Muscle layer of duodenum (tissue), 2 donors: ENCODE results near the gene CD59.

Experiments
- H3K27ac ChIP-seq: one replicate; pipeline ENCODE4 v1.7.0; 2013; ENCODE audit warnings: mild to moderate bottlenecking, low read length
- H3K27me3 ChIP-seq: one replicate; pipeline ENCODE4 v1.7.0; 2013; ENCODE audit warnings: low read depth, mild to moderate bottlenecking, control low read depth, low read length
- H3K36me3 ChIP-seq, 2 donors: one replicate each; pipeline ENCODE4 v1.7.0; 2013; ENCODE audit warnings: low read length in 2 of 2, control low read depth in 1 of 2, mild to moderate bottlenecking in 1 of 2; ENCODE audit not compliant: insufficient read depth in 2 of 2, control insufficient read depth in 1 of 2
- H3K4me1 ChIP-seq, 2 donors: one replicate each; pipeline ENCODE4 v1.7.0; 2013; ENCODE audit warnings: low read length in 2 of 2, mild to moderate bottlenecking in 2 of 2, control low read depth in 1 of 2, moderate library complexity in 1 of 2; ENCODE audit not compliant: insufficient read depth in 2 of 2, control insufficient read depth in 1 of 2
- H3K4me3 ChIP-seq, 2 donors: one replicate each; pipeline ENCODE4 v1.7.0; 2013; ENCODE audit warnings: low read length in 2 of 2, low read depth in 1 of 2, mild to moderate bottlenecking in 1 of 2
- H3K9me3 ChIP-seq, 2 donors: one replicate each; pipeline ENCODE4 v1.7.0; 2013; ENCODE audit warnings: low read length in 2 of 2, control low read depth in 1 of 2, mild to moderate bottlenecking in 1 of 2; ENCODE audit not compliant: control insufficient read depth in 1 of 2
- donor health status: healthy.

CD59 gene

GRCh38 chr11:33772870-33773269 is 36.6 kb upstream of the CD59 start:
- Histone ChIP-seq H3K4me1 (peaks cover 14 to 30% of the 10 kb centered on the region in 2 donors), H3K36me3 (peaks cover 9 to 15% of the 10 kb centered on the region in 2 donors), H3K27me3 (no peaks in the 10 kb centered on the region), H3K27ac (no peak overlapping the region), H3K9me3 (no peaks in the 10 kb centered on the region), H3K4me3 (peak overlapping the region; percentile 82 to 95)

DNA sequence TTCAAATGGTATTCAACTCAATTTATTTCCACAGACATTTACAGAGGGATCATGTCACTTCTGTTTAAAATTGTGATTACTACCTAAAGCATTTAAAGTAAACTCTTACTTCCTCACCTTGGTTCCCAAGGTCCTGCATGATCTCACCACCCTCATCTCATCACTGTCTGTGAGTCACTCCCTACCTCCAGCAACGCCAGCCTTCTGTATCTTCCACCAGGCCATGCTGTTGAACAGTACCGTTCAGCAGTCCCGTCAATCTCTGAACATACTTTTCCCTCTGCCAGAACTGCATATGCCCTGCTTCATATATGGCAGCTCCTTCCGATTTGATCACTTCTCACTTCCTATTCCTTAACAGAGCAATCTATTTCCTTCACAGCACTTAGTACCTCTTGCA is 36.1 kb upstream of the CD59 start:
- no peak overlapping the region for H3K27ac ChIP-seq

GRCh38 chr11:33770236-33770635 is 34.0 kb upstream of the CD59 start:
- no peak overlapping the region for H3K4me3 ChIP-seq
- H3K9me3 ChIP-seq, result no peaks in the 10 kb centered on the region
- no peaks in the 10 kb centered on the region for H3K27me3 ChIP-seq
- peaks cover 9 to 21% of the 10 kb centered on the region in 2 donors for H3K4me1 ChIP-seq
- no peak overlapping the region for H3K27ac ChIP-seq
- peaks cover 27 to 31% of the 10 kb centered on the region in 2 donors for H3K36me3 ChIP-seq

More for the DNA sequence above, 36.1 kb upstream of the CD59 start:
- H3K27me3 ChIP-seq, result no peaks in the 10 kb centered on the region
- no peaks in the 10 kb centered on the region for H3K9me3 ChIP-seq
- H3K36me3 ChIP-seq, result peaks cover 14 to 20% of the 10 kb centered on the region in 2 donors
- H3K4me1 ChIP-seq, result peaks cover 14 to 30% of the 10 kb centered on the region in 2 donors
- peak overlapping the region in 1 of 2 donors; percentile 95 for H3K4me3 ChIP-seq

DNA sequence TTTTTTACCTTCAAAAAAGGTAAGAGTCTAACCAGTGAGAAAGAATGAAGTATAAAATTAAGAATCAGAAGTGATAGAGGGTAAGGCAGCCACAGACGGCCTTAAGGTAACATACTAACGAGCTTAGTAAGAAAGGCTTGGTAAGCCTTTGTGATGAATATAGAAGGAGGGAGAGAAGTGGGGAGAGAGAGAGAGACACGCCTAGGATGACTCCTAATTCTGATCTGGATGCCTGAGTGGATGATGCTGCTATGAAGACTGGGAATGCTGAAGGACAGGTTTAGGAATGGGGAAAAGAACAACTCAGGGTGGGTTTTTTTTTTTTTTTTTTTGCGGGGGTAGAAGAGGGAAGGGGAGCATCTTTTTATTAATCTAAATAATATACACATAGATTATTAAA is 33.3 kb upstream of the CD59 start:
- H3K27ac ChIP-seq, result no peak overlapping the region
- H3K36me3 ChIP-seq, result peaks cover 31 to 36% of the 10 kb centered on the region in 2 donors
- H3K9me3 ChIP-seq, result no peaks in the 10 kb centered on the region
- H3K27me3 ChIP-seq, result no peaks in the 10 kb centered on the region
- peaks cover 4 to 15% of the 10 kb centered on the region in 2 donors for H3K4me1 ChIP-seq
- H3K4me3 ChIP-seq, result no peak overlapping the region

DNA sequence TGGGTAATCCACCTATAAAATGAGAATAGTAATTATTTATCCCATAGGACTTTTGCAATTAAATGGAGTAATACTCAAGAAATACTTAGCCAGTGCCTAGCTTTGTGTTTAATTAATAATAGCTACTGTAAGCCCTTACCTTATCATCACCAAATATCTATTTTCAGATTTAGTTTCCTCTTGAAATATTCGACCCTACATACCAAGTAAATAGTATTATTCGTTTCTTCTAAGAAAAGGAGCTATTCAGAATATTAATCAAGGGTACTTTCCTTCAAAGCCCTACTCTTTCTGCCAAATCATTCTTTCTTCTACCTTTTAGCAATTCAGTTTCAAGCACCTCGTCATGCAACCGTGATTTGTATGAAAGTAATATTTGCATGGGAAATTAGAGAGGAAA is 31.4 kb upstream of the CD59 start:
- Histone ChIP-seq H3K27ac (no peak overlapping the region), H3K4me3 (no peak overlapping the region), H3K4me1 (peaks cover 4% of the 10 kb centered on the region in 2 donors), H3K27me3 (no peaks in the 10 kb centered on the region), H3K36me3 (peaks cover 41 to 54% of the 10 kb centered on the region in 2 donors), H3K9me3 (no peaks in the 10 kb centered on the region)

- Histone ChIP-seq H3K27ac (no peak overlapping the region), H3K27me3 (no peaks in the 10 kb centered on the region), H3K9me3 (no peaks in the 10 kb centered on the region), H3K4me1 (no peaks in the 10 kb centered on the region), H3K36me3 (peaks cover 41 to 60% of the 10 kb centered on the region in 2 donors), H3K4me3 (no peak overlapping the region)
Observed at GRCh38 chr11:33766085-33766484, 29.9 kb upstream of the CD59 start.

DNA sequence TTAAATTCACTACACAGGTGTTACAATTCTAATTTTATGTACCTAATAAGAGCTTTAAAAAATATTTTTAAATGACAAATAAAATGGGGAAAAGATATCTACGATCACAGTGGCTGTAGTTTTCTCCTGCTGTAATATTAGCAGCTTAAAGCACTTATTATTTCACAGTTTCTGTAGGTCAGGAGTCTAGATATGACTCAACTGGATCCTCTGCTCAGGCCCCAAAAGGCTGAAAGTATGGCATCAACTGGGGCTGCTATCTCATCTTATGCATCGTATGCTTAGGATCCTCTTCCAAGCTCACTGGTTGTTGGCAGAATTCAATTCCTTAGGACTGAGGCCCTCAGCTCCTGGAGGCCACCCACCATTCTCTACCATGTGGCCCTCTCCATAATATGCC is 25.2 kb upstream of the CD59 start:
- H3K4me3 ChIP-seq, result no peak overlapping the region
- H3K4me1 ChIP-seq, result no peaks in the 10 kb centered on the region
- peaks cover 47 to 68% of the 10 kb centered on the region in 2 donors for H3K36me3 ChIP-seq
- no peaks in the 10 kb centered on the region for H3K27me3 ChIP-seq
- H3K9me3 ChIP-seq, result no peaks in the 10 kb centered on the region
- no peak overlapping the region for H3K27ac ChIP-seq

DNA sequence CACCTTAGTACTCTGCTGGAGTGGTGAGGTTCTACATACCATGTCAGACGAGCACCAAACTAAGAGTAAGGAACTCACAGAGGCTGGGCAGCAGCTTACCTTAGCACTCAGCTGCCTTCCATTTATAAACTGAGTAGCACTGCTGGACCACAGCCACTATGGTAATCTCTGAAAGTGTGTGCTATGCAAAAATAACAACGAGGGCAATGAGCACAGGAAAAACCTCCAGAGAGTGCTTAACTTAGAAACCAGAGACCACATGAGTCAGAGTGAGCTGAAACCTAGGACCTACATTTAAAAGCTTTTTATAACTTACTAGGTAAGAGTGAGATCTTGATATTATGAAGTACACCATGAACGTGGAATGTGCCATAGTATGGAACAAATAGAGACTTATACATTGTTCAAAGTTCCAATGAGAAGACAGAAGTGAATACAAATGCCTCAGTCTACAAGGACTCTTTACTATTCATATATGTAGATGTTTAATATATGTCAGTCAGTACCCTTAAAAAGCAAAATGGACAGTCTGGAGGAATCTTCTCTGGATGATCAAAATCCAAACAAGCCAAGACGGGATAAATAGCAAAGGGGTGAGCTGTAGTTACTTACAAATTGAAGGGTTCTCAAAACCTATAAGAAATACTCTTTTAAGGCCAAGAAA is 17.2 kb upstream of the CD59 start:
- H3K36me3 ChIP-seq, result peaks cover 32 to 48% of the 10 kb centered on the region in 2 donors
- H3K4me1 ChIP-seq, result peaks cover 0 to 10% of the 10 kb centered on the region in 2 donors

GRCh38 chr11:33751878-33752277 is 15.7 kb upstream of the CD59 start:
- no peaks in the 10 kb centered on the region for H3K9me3 ChIP-seq
- H3K27me3 ChIP-seq, result no peaks in the 10 kb centered on the region
- peaks cover 5 to 21% of the 10 kb centered on the region in 2 donors for H3K4me1 ChIP-seq
- H3K4me3 ChIP-seq, result no peak overlapping the region
- no peak overlapping the region for H3K27ac ChIP-seq
- peaks cover 27 to 43% of the 10 kb centered on the region in 2 donors for H3K36me3 ChIP-seq

More for the DNA sequence above, 17.2 kb upstream of the CD59 start:
- Histone ChIP-seq H3K4me3 (no peak overlapping the region), H3K27ac (no peak overlapping the region), H3K9me3 (no peaks in the 10 kb centered on the region), H3K27me3 (no peaks in the 10 kb centered on the region)

- peaks cover 19 to 21% of the 10 kb centered on the region in 2 donors for H3K36me3 ChIP-seq
- peaks cover 5 to 12% of the 10 kb centered on the region in 2 donors for H3K4me1 ChIP-seq
- no peaks in the 10 kb centered on the region for H3K27me3 ChIP-seq
- no peak overlapping the region for H3K27ac ChIP-seq
- H3K4me3 ChIP-seq, result no peak overlapping the region
- no peaks in the 10 kb centered on the region for H3K9me3 ChIP-seq
Observed at GRCh38 chr11:33747979-33748378, 11.8 kb upstream of the CD59 start.

DNA sequence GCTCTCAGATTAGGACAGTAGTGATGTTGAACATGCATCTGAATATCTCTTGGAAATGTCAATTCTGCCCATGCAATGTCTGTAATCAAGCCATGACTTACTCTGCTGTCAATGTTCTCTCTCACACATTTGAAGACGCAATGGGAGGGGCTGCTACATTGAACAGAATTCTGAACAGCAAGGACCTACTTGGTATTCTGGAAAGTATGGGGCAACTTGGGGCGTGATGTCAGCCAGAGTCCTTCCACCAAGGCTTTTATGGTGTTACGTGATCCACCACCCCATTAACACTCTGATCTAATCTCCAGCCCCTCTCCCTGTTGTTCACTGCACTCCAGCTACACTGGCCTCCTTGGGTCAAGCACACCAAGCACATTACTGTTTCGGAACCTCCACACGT is 7.1 kb upstream of the CD59 start:
- Histone ChIP-seq H3K4me3 (no peak overlapping the region), H3K9me3 (no peaks in the 10 kb centered on the region), H3K27me3 (no peaks in the 10 kb centered on the region), H3K27ac (no peak overlapping the region), H3K36me3 (peaks cover 4 to 6% of the 10 kb centered on the region in 2 donors), H3K4me1 (peaks cover 5 to 10% of the 10 kb centered on the region in 2 donors)
